ENCODE measurements around the gene PDE9A.

GRCh38 chr21:42685036-42685435, 31.6 kb downstream of the PDE9A start:
- TF ChIP-seq, protein P1, sequence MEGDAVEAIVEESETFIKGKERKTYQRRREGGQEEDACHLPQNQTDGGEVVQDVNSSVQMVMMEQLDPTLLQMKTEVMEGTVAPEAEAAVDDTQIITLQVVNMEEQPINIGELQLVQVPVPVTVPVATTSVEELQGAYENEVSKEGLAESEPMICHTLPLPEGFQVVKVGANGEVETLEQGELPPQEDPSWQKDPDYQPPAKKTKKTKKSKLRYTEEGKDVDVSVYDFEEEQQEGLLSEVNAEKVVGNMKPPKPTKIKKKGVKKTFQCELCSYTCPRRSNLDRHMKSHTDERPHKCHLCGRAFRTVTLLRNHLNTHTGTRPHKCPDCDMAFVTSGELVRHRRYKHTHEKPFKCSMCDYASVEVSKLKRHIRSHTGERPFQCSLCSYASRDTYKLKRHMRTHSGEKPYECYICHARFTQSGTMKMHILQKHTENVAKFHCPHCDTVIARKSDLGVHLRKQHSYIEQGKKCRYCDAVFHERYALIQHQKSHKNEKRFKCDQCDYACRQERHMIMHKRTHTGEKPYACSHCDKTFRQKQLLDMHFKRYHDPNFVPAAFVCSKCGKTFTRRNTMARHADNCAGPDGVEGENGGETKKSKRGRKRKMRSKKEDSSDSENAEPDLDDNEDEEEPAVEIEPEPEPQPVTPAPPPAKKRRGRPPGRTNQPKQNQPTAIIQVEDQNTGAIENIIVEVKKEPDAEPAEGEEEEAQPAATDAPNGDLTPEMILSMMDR (IDR thresholded peaks at IDR 0.05): no peak
- TF ChIP-seq EP300 (IDR thresholded peaks at IDR 0.05): no peak

Measured in esophagus muscularis mucosa (tissue), 3 donors.